GM19099 (cell line): ENCODE data around the gene PALM.

Source experiments
- POLR2A ChIP-seq: IDR thresholded peaks from 3 replicates; pipeline ENCODE4 v1.6.1; 2011; ENCODE audit warnings: low read depth; ENCODE audit not compliant: insufficient read length; ENCODE audit errors: extremely low read depth

The PALM gene

GRCh38 chr19:754530-754929, 45.8 kb downstream of the PALM start:
- no peak for TF ChIP-seq POLR2A

- no peak for TF ChIP-seq POLR2A
Measured at GRCh38 chr19:755063-755462, 46.3 kb downstream of the PALM start.

DNA sequence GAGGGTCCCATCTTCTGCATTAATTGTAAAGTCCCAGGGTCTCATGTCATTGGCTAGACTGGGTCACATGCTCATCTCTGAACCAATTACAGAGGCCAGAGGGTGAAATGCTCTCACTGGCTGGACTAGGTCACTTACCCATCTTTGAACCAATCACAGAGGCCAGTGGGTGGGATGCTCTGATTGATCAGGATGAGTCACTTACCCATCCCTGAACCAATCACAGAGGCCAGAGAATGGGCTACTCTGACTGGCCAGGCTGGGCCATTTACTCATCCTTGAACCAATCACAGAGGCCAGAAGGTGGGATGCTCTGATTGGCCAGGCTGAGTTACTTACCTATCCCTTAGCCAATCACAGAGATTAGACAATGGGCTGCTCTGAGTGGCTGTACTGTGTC, 47.5 kb downstream of the PALM start:
- no peak for TF ChIP-seq POLR2A

DNA sequence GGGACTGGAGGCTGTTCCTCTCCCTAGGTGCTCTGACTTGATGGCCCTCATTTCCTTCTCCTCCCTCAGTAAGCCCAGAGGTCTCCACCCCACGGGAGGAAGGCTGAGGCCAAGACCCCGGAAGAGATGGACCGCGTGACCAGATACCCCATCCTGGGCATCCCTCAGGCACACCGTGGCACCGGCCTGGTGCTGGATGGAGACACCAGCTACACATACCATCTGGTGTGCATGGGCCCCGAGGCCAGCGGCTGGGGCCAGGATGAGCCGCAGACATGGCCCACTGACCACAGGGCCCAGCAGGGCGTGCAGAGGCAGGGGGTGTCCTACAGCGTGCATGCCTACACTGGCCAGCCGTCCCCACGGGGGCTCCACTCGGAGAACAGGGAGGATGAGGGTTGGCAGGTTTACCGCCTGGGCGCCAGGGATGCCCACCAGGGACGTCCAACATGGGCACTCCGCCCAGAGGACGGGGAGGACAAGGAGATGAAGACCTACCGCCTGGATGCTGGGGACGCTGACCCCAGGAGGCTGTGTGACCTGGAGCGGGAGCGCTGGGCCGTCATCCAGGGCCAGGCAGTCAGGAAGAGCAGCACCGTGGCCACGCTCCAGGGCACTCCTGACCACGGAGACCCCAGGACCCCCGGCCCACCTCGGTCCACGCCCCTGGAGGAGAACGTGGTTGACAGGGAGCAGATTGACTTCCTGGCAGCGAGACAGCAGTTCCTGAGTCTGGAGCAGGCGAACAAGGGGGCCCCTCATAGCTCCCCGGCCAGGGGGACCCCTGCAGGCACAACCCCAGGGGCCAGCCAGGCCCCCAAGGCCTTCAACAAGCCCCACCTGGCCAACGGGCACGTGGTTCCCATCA, 48.3 kb downstream of the PALM start:
- no peak for TF ChIP-seq POLR2A

GRCh38 chr19:757811-758668, 49.3 kb downstream of the PALM start:
- no peak for TF ChIP-seq POLR2A

DNA sequence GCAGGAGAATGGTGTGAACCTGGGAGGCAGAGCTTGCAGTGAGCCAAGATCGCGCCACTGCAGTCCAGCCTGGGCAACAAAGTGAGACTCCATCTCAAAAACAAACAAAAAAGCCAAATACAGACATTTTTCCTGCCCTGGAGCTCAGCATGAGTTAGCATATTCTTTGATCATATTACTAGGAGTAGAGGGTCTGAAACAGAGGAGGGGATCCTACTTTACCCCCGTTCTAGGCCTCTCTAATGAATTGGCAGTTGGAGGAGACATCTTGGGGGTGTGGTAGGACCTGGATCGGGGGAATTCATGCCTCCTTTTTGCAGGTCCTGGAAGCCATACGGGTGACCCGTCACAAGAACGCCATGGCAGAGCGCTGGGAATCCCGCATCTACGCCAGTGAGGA, 54.4 kb downstream of the PALM start:
- TF ChIP-seq POLR2A, result no peak

DNA sequence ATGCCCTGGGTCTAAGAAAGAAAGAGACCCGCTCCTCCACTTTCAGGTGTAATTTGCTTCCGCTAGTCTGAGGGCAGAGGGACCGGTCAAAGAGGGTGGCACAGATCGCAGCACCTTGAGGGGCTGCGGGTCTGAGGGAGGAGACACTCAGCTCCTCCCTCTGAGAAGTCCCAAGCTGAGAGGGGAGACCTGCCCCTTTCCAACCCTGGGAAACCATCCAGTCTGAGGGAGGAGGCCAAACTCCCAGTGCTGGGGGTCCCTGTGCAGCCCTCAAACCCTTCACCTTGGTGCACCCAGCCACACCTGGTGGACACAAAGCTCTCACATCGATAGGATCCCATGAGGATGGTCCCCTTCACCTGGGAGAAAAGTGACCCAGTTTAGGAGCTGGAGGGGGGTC, 55.1 kb downstream of the PALM start:
- TF ChIP-seq POLR2A, result no peak

DNA sequence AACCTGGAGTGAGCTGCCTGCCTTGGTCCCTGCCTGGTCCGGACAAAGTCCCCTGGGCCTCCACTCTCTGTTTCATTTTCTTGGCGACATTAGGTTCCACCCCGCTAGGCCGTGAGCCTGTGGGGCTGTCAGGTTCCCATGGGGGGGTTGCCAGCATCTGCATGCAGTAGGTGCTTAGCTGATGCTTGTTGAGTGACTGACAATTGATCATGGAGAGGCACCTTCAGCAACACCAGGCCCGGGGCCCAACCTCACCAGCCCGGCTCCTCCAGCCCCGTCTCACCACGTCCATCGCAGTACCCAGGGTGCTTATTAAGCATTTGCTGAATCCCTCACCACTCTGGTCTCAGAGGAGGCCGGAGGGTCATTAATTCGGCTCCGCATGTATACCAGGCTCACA, 55.6 kb downstream of the PALM start:
- TF ChIP-seq POLR2A, result no peak

DNA sequence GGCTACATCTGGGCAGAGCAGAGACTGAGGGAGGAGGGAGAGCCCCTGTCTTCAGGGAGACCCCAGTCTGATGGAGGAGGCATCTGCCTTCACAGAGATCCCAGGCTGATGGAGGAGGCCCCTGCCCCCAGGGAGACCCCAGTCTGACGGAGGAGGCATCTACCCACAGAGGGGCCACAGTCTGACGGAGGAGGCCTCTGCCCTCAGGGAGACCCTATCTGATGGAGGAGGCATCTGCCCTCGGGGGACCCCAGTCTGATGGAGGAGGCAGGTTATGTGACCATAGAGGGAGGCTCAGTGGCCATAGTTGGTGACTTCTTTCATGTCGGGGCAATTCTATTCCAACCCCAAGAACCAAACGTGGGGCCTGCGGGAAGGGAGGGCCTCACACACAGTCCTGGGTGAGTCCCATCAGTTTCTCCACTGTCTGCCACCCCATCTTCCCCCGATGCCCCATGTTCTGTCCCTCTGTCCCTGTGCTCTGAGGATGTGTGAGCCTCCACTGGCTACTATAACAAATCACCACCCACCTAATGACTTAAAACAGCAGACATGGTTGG, 56.5 kb downstream of the PALM start:
- TF ChIP-seq POLR2A, result no peak

DNA sequence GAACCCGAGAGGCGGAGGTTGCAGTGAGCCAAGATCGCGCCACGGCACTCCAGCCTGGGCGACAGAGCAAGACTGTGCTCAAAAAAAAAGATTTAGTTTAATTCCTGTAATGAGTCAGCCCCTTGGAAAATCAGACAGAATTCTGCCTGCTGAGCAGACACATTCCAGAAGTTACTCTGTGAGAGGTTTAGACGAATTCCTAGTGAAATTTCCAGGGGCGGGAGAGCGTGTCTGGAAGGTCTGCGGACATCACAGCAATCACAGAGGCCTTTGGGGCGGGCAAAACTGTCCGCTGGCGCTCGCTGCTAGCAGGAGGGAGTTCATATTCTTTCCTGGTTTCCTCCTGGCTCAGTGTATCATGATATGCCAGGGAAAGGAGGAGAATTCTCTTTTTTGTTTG, 59.7 kb downstream of the PALM start:
- TF ChIP-seq POLR2A, result no peak

DNA sequence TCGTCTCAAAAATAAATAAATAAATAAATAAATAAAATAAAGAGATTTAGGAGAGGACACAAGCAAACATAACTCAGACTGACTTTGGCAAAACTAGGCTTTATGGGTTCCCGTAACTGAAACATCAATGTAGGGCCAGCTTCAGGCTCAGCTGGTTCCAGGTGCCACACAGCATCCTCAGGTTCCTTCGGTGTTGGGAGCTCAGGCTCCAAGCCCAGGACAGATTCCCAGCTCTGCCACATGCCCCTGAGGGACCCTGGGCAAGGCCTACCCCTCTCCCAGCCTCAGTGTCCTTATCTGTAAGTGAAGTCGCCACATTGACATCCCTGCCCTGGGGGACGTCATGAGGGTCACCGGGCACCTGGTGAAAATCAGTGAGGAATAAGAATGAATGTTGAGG, 60.9 kb downstream of the PALM start:
- TF ChIP-seq POLR2A, result no peak

- TF ChIP-seq POLR2A, result no peak
Measured at GRCh38 chr19:771332-771785, 62.6 kb downstream of the PALM start.

GRCh38 chr19:772063-772462, 63.3 kb downstream of the PALM start:
- no peak for TF ChIP-seq POLR2A

DNA sequence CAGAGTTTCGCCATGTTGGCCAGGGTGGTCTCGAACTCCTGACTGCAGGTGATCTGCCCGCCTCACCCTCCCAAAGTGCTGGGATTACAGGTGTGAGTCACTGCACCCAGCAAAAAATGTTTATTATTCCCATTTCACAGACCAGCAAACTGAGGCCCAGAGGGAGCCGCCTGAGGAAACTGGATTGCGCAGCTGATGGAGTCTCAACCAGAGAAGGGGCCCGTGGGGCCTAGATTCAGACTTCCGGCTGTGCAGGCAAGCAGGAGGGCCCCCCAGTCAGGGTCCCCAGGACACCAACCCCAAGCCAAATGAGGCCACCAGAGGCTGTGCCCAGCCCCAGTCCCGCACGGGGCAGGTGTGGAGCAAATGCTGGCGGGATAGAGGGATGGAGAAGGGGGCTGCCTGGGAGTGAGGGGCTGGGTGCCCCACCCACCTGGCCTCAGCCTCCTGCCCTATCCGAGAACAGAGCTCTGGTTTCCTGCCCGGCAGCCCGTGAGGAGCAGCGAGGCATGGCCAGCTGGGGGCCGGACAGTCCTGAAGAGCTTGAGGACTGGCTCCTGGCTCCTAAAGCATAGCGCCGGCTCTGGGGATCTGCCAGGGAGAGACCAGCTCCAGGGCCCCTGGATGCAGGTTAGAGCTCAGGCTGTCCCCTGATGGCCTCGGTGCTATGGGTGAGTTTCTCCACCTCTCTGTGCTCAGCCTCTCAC, 64.1 kb downstream of the PALM start:
- TF ChIP-seq POLR2A, result no peak

DNA sequence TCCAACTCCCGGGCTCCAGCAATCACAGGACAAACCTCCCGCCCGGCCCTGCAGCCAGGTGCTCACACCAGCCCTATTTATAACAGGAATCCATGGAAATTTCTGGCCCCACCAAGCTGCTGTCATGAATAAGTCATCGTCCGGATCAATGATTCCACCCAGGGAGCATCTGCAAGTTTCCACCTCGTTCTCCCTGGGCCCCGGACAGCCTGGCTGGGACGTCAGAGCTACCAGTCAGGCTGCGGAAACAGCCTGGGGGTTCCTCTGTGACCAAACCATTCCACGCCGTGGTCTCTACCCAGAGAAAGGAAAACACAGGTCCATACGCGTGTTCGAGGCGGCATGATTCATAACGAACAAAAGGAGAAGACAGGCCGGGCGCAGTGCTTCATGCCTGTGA, 67.8 kb downstream of the PALM start:
- TF ChIP-seq POLR2A, result no peak
